GM12878 (cell line): ENCODE measurements around the gene CDC14B. TPM values are rescaled to one million over a fixed set of nuclear protein-coding genes. Genes with fewer than 3 reads are reported as not detected.

ENCODE experiments used
- ATAC-seq: fragments of 200-7000 bp; cut with Tn5 transposase; 3 replicates; pipeline ENCODE4 v1.9.1; 2020; ENCODE audit warnings: mild to moderate bottlenecking, moderate library complexity
- BruUV-seq: library from RNA; stranded (reverse); fragments of 400-500 nt; replicated peaks from 2 replicates; lab custom pipeline; 2021; lab: Mats Ljungman, UMichigan
- CTCF ChIA-PET: fragments of 300-600 bp; sonication (Branson Sonifier 250); formaldehyde crosslinking; extraction: SDS; loops from one replicate; lab custom pipeline; 2021; ENCODE audit warnings: inconsistent platforms; lab: Yijun Ruan, JAX
- POLR2A ChIA-PET: fragments of 350-600 bp; formaldehyde crosslinking; extraction: SDS; loops from one replicate; lab custom pipeline; 2021; ENCODE audit warnings: inconsistent platforms; lab: Charles Lee
- RAD21 ChIA-PET: fragments of 300-600 bp; sonication (Branson Sonifier 250); formaldehyde crosslinking; loops from one replicate; lab custom pipeline; 2023; ENCODE audit warnings: antibody characterized with exemption; ENCODE audit not compliant: unreplicated experiment; lab: Charles Lee
- SMC1A ChIA-PET: fragments of 300-600 bp; sonication (Branson Sonifier 250); formaldehyde crosslinking; loops from one replicate; lab custom pipeline; 2023; ENCODE audit not compliant: unreplicated experiment, uncharacterized antibody; lab: Charles Lee
- DNase-seq: peaks from one replicate; pipeline ENCODE4 v3.0.0-alpha.2; 2011; ENCODE audit warnings: low read depth, low spot score
- FAIRE-seq: peaks from 3 replicates; lab custom pipeline; 2011; peaks lifted over from hg19 to GRCh38; lab: Jason Lieb, UNC
- H2AFZ ChIP-seq: 2 replicates; pipeline ENCODE4 v1.6.0; 2011; ENCODE audit warnings: low read depth, low read length, control low read depth; ENCODE audit not compliant: control insufficient read depth
- H3K27ac ChIP-seq: 2 replicates; pipeline ENCODE4 v1.5.1; 2011; ENCODE audit warnings: control low read depth; ENCODE audit not compliant: control insufficient read depth, insufficient read depth
- H3K27me3 ChIP-seq, 2 experiments: replicated peaks in 1 of 2; 2 replicates each; pipeline versions ENCODE4 v1.6.0 to v1.6.1; 2011; ENCODE audit warnings: low read length in 1 of 2; ENCODE audit not compliant: control insufficient read depth in 2 of 2, insufficient read depth in 2 of 2
- H3K36me3 ChIP-seq, 2 experiments: 2 replicates each; pipeline ENCODE4 v1.5.1; 2011; ENCODE audit warnings: low read length in 1 of 2; ENCODE audit not compliant: control insufficient read depth in 2 of 2, insufficient read depth in 2 of 2
- H3K4me1 ChIP-seq: 2 replicates; pipeline ENCODE4 v1.6.1; 2011; ENCODE audit warnings: mild to moderate bottlenecking, low read length, moderate library complexity, mixed read lengths; ENCODE audit not compliant: control insufficient read depth, insufficient read depth
- H3K4me2 ChIP-seq: 2 replicates; pipeline ENCODE4 v1.6.0; 2011; ENCODE audit warnings: control low read depth; ENCODE audit not compliant: control insufficient read depth, insufficient read depth
- H3K4me3 ChIP-seq: fragments of 200-600 bp; sonication (generic); 2 replicates; pipeline ENCODE4 v1.5.1; 2016
- H3K79me2 ChIP-seq: 2 replicates; pipeline ENCODE4 v1.6.0; 2011; ENCODE audit warnings: low read length; ENCODE audit not compliant: control insufficient read depth, insufficient read depth
- H3K9ac ChIP-seq: 2 replicates; pipeline ENCODE4 v1.8.0; 2011; ENCODE audit warnings: low read length, control low read depth, mixed read lengths; ENCODE audit not compliant: control insufficient read depth, insufficient read depth
- H3K9me3 ChIP-seq: replicated peaks from 3 replicates; pipeline ENCODE4 v1.5.1; 2011; ENCODE audit warnings: mild to moderate bottlenecking, low read length; ENCODE audit not compliant: control insufficient read depth, insufficient read depth
- H4K20me1 ChIP-seq: 2 replicates; pipeline ENCODE4 v1.6.0; 2011; ENCODE audit not compliant: control insufficient read depth, insufficient read depth
- ATF7 ChIP-seq: fragments of 450-650 bp; IDR thresholded peaks from 2 replicates; pipeline ENCODE4 v1.6.1; 2016; ENCODE audit warnings: low read depth, mild to moderate bottlenecking
- CEBPB ChIP-seq, 2 experiments: fragments of 150-350 bp in 1 of 2; IDR thresholded peaks; 2 replicates each; pipeline ENCODE4 v1.6.1; 2012 to 2014; ENCODE audit warnings: low read depth in 2 of 2, low read length in 2 of 2, borderline replicate concordance in 1 of 2, inconsistent platforms in 1 of 2
- HCFC1 ChIP-seq: fragments of 150-350 bp; IDR thresholded peaks from 2 replicates; pipeline ENCODE4 v1.6.1; 2014; ENCODE audit warnings: low read length
- LARP7 ChIP-seq: fragments of 450-650 bp; IDR thresholded peaks from 2 replicates; pipeline ENCODE4 v1.6.1; 2017; ENCODE audit warnings: mild to moderate bottlenecking
- MYC ChIP-seq: IDR thresholded peaks from 2 replicates; pipeline ENCODE4 v1.6.1; 2011; ENCODE audit warnings: mild to moderate bottlenecking, low read length, moderate library complexity, inconsistent platforms; ENCODE audit not compliant: insufficient read depth, insufficient replicate concordance, insufficient read length, severe bottlenecking
- POLR2A ChIP-seq: IDR thresholded peaks from 2 replicates; pipeline ENCODE4 v1.6.1; 2011; ENCODE audit warnings: low read depth, mild to moderate bottlenecking, low read length
- SIX5 ChIP-seq: IDR thresholded peaks from 2 replicates; pipeline ENCODE4 v1.6.1; 2011; ENCODE audit warnings: mild to moderate bottlenecking, low read depth, low read length, moderate library complexity; ENCODE audit not compliant: severe bottlenecking
- SMAD1 ChIP-seq: fragments of 450-650 bp; IDR thresholded peaks from 2 replicates; pipeline ENCODE4 v1.6.1; 2018; ENCODE audit warnings: mild to moderate bottlenecking, low read depth; ENCODE audit not compliant: partially characterized antibody
- SMAD5 ChIP-seq: IDR thresholded peaks from 2 replicates; pipeline ENCODE4 v1.6.1; 2016; ENCODE audit warnings: antibody characterized with exemption, low read depth
- SMC3 ChIP-seq: IDR thresholded peaks from 2 replicates; pipeline ENCODE4 v1.6.1; 2011; ENCODE audit warnings: low read length, improper control_type of control experiment, borderline replicate concordance
- TCF3 ChIP-seq: IDR thresholded peaks from 2 replicates; pipeline ENCODE4 v1.6.1; 2012; ENCODE audit warnings: low read depth, mild to moderate bottlenecking, low read length, borderline replicate concordance; ENCODE audit not compliant: insufficient read depth
- ZNF207 ChIP-seq: fragments of 450-650 bp; IDR thresholded peaks from 2 replicates; pipeline ENCODE4 v1.6.1; 2014; ENCODE audit warnings: antibody characterized with exemption, mild to moderate bottlenecking, borderline replicate concordance
- ZNF217 ChIP-seq: fragments of 450-650 bp; IDR thresholded peaks from 2 replicates; pipeline ENCODE4 v1.6.1; 2017; ENCODE audit warnings: antibody characterized with exemption, mild to moderate bottlenecking
- WGBS: methylation state at CpG from one replicate; pipeline ENCODE4 v1.1.6; 2016; ENCODE audit warnings: low lambda C conversion rate; ENCODE audit not compliant: insufficient replicate concordance, insufficient coverage; ENCODE audit errors: missing lambda C conversion rate; 5-methylcytosine and 5-hydroxymethylcytosine counted together
- in situ Hi-C: fragments of 300-500 bp; cut with MboI; formaldehyde crosslinking; loops from 9 replicates; pipeline ENCODE4 v1.14.3; 2018; ENCODE audit warnings: mixed read lengths
- intact Hi-C: fragments of 100-400 bp; cut with micrococcal nuclease; formaldehyde crosslinking; loops from one replicate; pipeline ENCODE4 v1.14.2; 2022; ENCODE audit not compliant: unreplicated experiment
- polyA plus RNA-seq, 11 experiments: library from polyadenylated mRNA; depleted of rRNA in 4 of 11; unstranded in 6 of 11; stranded (reverse) in 5 of 11; fragments of >200 nt; fragmentation: Nextera tagmentation in 4 of 11; fragmentation: Illumina TruSeq in 1 of 11; extraction: Ambion mirVana in 4 of 11; extraction: Trizol in 1 of 11; gene quantifications; 1 replicate in 1 of 11; 2 replicates in 10 of 11; pipeline versions ENCODE4 v1.2.1 to v1.2.3, GENCODE V29; 2011 to 2016; ENCODE audit warnings: inconsistent platforms in 2 of 11, missing spikeins in 2 of 11, low read depth in 1 of 11
- total RNA-seq, 4 experiments: library from RNA; depleted of rRNA in 3 of 4; stranded (reverse); fragments of >200 nt in 3 of 4; fragmentation: Illumina TruSeq in 1 of 4; extraction: Trizol in 1 of 4; gene quantifications; 2 replicates each; pipeline versions ENCODE4 v1.2.1 to v1.2.3, GENCODE V29; 2013 to 2021
- TF ChIP-seq, protein P1 (sequence below): IDR thresholded peaks from 2 replicates; pipeline ENCODE4 v1.6.1; 2012; ENCODE audit warnings: mild to moderate bottlenecking, low read depth, low read length
- TF ChIP-seq, protein P2 (sequence below): fragments of 450-650 bp; IDR thresholded peaks from 2 replicates; pipeline ENCODE4 v1.6.1; 2017; ENCODE audit warnings: borderline replicate concordance

The CDC14B gene
- total and polyA plus RNA-seq, 10 of the 15 experiments (the other 5 are each of a cell fraction or from before 2014, with no cell fraction given), result 3.7 to 11.7 (median 6.2) TPM

DNA sequence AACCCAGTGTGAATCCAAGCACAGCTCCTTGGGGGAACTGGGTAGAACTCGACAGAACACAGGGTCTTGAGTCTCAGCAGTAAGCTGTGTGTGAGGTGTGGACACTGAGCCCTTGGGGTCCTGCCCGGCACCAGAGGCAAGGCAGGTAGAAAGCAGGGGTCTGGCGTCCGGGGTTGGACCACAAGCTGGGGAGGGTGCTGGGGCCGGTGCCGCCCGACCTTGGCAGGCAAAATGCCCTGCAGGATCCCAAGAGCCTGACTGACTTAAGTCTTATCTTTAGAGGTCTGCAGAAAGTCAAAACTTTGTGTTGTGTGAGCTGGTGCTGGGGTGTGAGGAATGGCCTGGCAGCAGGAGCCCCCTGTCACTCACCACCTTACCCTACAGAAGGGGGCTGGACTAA lies 120.4 kb downstream of the CDC14B start (continued):
- TF ChIP-seq, protein P1, sequence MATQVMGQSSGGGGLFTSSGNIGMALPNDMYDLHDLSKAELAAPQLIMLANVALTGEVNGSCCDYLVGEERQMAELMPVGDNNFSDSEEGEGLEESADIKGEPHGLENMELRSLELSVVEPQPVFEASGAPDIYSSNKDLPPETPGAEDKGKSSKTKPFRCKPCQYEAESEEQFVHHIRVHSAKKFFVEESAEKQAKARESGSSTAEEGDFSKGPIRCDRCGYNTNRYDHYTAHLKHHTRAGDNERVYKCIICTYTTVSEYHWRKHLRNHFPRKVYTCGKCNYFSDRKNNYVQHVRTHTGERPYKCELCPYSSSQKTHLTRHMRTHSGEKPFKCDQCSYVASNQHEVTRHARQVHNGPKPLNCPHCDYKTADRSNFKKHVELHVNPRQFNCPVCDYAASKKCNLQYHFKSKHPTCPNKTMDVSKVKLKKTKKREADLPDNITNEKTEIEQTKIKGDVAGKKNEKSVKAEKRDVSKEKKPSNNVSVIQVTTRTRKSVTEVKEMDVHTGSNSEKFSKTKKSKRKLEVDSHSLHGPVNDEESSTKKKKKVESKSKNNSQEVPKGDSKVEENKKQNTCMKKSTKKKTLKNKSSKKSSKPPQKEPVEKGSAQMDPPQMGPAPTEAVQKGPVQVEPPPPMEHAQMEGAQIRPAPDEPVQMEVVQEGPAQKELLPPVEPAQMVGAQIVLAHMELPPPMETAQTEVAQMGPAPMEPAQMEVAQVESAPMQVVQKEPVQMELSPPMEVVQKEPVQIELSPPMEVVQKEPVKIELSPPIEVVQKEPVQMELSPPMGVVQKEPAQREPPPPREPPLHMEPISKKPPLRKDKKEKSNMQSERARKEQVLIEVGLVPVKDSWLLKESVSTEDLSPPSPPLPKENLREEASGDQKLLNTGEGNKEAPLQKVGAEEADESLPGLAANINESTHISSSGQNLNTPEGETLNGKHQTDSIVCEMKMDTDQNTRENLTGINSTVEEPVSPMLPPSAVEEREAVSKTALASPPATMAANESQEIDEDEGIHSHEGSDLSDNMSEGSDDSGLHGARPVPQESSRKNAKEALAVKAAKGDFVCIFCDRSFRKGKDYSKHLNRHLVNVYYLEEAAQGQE, result no peak
- TF ChIP-seq ATF7 (no peak), LARP7 (no peak), MYC (no peak)
- TF ChIP-seq, all 136 proteins: peak for 0

DNA sequence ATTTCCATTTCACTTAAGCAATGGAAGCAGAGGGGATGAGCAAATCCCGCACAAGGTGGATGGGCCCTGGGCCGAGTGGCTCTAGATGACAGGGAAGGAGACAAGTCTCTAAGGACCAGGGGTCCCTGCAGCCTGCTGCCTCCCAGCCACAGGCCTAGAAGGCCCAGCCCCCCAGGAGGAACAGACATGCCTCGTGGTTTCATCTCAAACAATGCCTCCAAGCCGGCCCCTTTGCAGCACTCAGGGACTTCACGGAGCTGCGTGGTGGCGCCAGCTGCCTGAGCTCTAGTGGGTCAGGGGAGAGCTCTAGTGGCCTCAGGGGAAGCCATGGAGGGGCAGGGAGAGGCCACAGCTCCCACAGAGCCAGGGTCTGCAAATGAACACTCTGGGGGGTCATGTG lies 120.8 kb downstream of the CDC14B start:
- no peaks in the 10 kb centered on the region for H4K20me1 ChIP-seq
- no peaks in the 10 kb centered on the region for H3K36me3 ChIP-seq
- intact Hi-C loops (no loop called here), in situ Hi-C loops (no loop called here)
- H3K9ac ChIP-seq, result no peak overlapping the region
- no peak for FAIRE-seq
- no peaks in the 10 kb centered on the region for H3K27me3 ChIP-seq
- H3K4me3 ChIP-seq, result no peak overlapping the region
- no peaks in the 10 kb centered on the region for H3K4me1 ChIP-seq
- H2AFZ ChIP-seq, result no peak overlapping the region
- no peak for DNase-seq
- RAD21 ChIA-PET, result no interaction called here
- POLR2A ChIA-PET, result no interaction called here
- H3K9me3 ChIP-seq, result no peaks in the 10 kb centered on the region
- H3K79me2 ChIP-seq, result no peaks in the 10 kb centered on the region
- CTCF ChIA-PET, result interaction anchor here (1.1 kb wide), 1 partner anchor 57 kb away, joined by 3 read pairs; no protein-coding TSS in a partner anchor
- SMC1A ChIA-PET, result interaction anchor here (0.9 kb wide), 1 partner anchor 45 kb away, joined by 3 read pairs; no protein-coding TSS in a partner anchor
- no TSS peak for BruUV-seq
- 66% methylated on average over 7 of the region's 7 CpGs for WGBS
- no peak overlapping the region for H3K4me2 ChIP-seq
- H3K27ac ChIP-seq, result no peak overlapping the region
- no peak for ATAC-seq
- TF ChIP-seq ZNF217 (no peak), HCFC1 (no peak), POLR2A (no peak), SIX5 (no peak), LARP7 (no peak), SMAD5 (no peak), SMC3 (no peak), CEBPB (IDR thresholded peaks at IDR 0.05; ENCODE audit: borderline replicate concordance in 1 of 2, low read depth in 2 of 2, low read length in 2 of 2) (no peak), ZNF207 (no peak), SMAD1 (no peak), TCF3 (no peak)
- TF ChIP-seq, protein P1, result no peak
- TF ChIP-seq, protein P2, sequence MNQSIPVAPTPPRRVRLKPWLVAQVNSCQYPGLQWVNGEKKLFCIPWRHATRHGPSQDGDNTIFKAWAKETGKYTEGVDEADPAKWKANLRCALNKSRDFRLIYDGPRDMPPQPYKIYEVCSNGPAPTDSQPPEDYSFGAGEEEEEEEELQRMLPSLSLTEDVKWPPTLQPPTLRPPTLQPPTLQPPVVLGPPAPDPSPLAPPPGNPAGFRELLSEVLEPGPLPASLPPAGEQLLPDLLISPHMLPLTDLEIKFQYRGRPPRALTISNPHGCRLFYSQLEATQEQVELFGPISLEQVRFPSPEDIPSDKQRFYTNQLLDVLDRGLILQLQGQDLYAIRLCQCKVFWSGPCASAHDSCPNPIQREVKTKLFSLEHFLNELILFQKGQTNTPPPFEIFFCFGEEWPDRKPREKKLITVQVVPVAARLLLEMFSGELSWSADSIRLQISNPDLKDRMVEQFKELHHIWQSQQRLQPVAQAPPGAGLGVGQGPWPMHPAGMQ, result no peak
